Measurements from ENCODE around the gene ZBED4. TPM values are rescaled to one million over a fixed set of nuclear protein-coding genes. Genes with fewer than 3 reads are reported as not detected.
A peak's percentile ranks its signal among the peaks of the same experiment; 100 is the strongest.
"Not testable (repeated sequence)": the region's sequence is repeated elsewhere in the genome, so short reads cannot be mapped to it uniquely, and the experiment has no call there.

The ZBED4 gene
- total RNA-seq, 2 experiments from 2014 or later, result 21.0 to 21.5 TPM

DNA sequence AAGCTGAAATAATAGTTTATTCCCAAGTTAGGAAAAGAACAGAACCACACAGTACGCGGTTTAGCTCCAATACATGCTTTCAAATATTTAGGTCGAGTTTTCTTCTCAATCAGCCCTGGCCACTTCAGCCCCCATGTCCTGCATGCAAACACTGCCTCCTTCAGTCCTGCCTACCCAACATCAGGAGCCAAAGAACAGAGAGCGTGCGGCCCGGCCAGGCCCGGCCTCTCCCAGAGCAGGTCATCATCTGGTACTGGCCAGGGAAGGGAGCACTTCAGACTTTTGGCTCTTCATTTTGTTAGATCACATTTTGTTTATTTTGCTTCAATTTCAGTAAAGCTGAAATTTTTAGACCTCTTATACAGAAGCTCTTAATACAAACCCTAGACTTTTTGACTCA, 32.7 kb upstream of the ZBED4 start:
- H3K27ac Mint-ChIP-seq, result peak overlapping the region; percentile 25
- H3K36me3 Mint-ChIP-seq, result peaks cover 46% of the 10 kb centered on the region
- POLR2A ChIA-PET, result interaction anchor here (0.7 kb wide), 1 partner anchor 368 kb away, joined by 3 read pairs; no protein-coding TSS in a partner anchor

GRCh38 chr22:49821741-49822140, 31.9 kb upstream of the ZBED4 start:
- H3K27me3 Mint-ChIP-seq; ATAC-seq (ENCODE audit: low read depth); H3K27ac Mint-ChIP-seq; H3K9me3 Mint-ChIP-seq; H3K4me3 Mint-ChIP-seq; DNase-seq: not testable (repeated sequence)
- Mint-ChIP-seq H3K4me1 (peaks cover 31% of the 10 kb centered on the region), H3K36me3 (peaks cover 46% of the 10 kb centered on the region)
- POLR2A ChIA-PET, result interaction anchor here (1.2 kb wide), 1 partner anchor 30 kb away, joined by 3 read pairs; no protein-coding TSS in a partner anchor

More for the DNA sequence above, 32.7 kb upstream of the ZBED4 start:
- Mint-ChIP-seq H3K9me3 (no peaks in the 10 kb centered on the region), H3K4me1 (peaks cover 33% of the 10 kb centered on the region), H3K27me3 (no peaks in the 10 kb centered on the region), H3K4me3 (no peak overlapping the region)
- ATAC-seq (ENCODE audit: low read depth) (no peak), DNase-seq (no peak)

GRCh38 chr22:49823289-49824045, 30.2 kb upstream of the ZBED4 start:
- no peak for ATAC-seq (ENCODE audit: low read depth)
- Mint-ChIP-seq H3K36me3 (peaks cover 32% of the 10 kb centered on the region), H3K4me3 (no peak overlapping the region), H3K27me3 (no peaks in the 10 kb centered on the region), H3K9me3 (no peaks in the 10 kb centered on the region), H3K27ac (no peak overlapping the region), H3K4me1 (peaks cover 21% of the 10 kb centered on the region)
- no peak for DNase-seq
- POLR2A ChIA-PET, result no interaction called here

DNA sequence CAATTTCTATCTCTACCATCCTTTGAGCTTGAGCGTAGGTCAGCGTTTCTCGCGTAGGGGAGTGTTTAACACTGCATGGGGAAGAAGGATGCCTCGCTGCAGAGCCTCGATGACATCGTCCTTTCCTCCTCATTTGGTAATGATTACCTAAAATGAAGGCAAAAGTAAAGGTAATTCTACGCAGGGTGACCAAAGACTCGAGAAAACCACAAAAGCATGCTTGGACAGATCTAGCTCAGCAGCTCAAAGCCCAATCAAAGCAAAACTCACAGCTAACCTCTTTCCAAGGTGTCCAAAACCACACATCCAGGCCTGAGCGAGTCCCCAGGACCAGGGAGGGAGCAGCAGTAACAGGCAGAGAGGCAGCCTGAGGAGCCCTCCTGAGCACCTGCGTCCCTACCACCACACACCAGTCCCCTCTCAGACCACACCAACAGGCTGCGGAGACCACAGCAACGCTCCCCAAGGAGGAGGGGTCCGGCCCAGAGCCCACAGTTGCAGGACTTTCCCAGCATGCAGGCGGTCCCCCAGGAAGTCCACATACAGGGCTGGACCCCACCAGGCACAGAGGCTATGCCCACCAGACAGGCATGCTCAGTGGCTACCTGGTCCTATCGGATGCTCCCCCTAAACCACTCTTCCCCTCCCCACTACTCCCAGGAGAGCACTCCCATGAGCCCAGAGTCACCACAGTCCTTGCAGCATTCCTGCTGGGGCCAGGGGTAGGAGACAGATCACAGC, 29.3 kb upstream of the ZBED4 start:
- H3K9me3 Mint-ChIP-seq, result no peaks in the 10 kb centered on the region
- DNase-seq (no peak), ATAC-seq (ENCODE audit: low read depth) (no peak)
- no peak overlapping the region for H3K27ac Mint-ChIP-seq
- peaks cover 28% of the 10 kb centered on the region for H3K36me3 Mint-ChIP-seq
- H3K4me3 Mint-ChIP-seq, result peak overlapping the region; percentile 87
- peaks cover 21% of the 10 kb centered on the region for H3K4me1 Mint-ChIP-seq
- POLR2A ChIA-PET, result interaction anchor here (2.0 kb wide), 1 partner anchor 111 kb away, joined by 4 read pairs; no protein-coding TSS in a partner anchor
- H3K27me3 Mint-ChIP-seq, result no peaks in the 10 kb centered on the region

DNA sequence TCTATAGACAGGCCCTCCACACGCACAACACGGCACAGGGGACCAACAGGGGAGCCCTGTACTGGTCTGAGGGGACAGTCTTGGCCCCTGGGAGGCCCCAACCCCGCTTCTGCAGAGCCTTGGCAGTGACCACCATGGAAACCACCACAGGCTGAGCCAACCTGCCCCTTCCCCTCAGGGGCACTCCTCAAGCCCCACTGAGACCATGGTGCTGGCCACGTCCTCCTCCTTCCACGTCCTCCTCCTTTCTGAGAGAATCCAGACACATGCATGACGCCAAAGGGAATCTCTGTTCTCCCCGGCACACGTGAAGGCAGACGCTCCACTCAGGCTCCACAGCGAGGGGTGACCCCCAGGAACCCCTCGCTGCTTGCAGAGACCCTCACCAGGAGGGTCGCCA, 28.7 kb upstream of the ZBED4 start:
- Mint-ChIP-seq H3K36me3 (peaks cover 32% of the 10 kb centered on the region), H3K9me3 (peaks cover 1% of the 10 kb centered on the region), H3K27ac (no peak overlapping the region), H3K27me3 (no peaks in the 10 kb centered on the region), H3K4me3 (peak overlapping the region; percentile 87), H3K4me1 (peaks cover 26% of the 10 kb centered on the region)
- ATAC-seq (ENCODE audit: low read depth), result no peak
- POLR2A ChIA-PET, result interaction anchor here (1.7 to 2.4 kb wide), 5 partner anchors 14 to 287 kb away, joined by 3 to 27 read pairs (median 4); no protein-coding TSS in a partner anchor
- no peak for DNase-seq

DNA sequence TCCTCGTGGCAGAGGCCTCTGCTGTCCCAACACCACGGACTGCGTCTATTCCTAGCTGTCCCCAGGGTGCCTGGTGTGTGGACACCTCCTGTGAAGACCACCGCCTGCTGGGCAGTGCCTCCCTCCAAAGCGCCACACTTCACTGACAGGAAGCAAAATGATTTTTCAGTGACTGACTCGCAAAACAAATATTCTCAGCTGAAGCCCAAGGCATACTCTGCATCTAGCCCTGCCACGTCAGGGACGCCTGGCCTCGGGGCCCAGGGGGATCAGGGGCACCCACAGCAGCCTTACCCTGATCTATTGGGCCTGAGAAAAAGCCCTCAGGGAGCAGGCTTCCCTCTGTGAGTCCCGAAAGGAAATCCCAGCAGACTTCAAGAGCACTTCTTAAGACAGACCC, 28.2 kb upstream of the ZBED4 start:
- Mint-ChIP-seq H3K4me1 (peaks cover 26% of the 10 kb centered on the region), H3K36me3 (peaks cover 29% of the 10 kb centered on the region), H3K27ac (peak overlapping the region; percentile 90), H3K4me3 (peak overlapping the region; percentile 87), H3K9me3 (peaks cover 1% of the 10 kb centered on the region), H3K27me3 (no peaks in the 10 kb centered on the region)
- no peak for DNase-seq
- POLR2A ChIA-PET, result interaction anchor here (0.8 to 2.4 kb wide), 11 partner anchors 10 to 287 kb away, joined by 3 to 27 read pairs (median 5); partner anchors contain the start of genes ALG12 and CRELD2
- no peak for ATAC-seq (ENCODE audit: low read depth)

DNA sequence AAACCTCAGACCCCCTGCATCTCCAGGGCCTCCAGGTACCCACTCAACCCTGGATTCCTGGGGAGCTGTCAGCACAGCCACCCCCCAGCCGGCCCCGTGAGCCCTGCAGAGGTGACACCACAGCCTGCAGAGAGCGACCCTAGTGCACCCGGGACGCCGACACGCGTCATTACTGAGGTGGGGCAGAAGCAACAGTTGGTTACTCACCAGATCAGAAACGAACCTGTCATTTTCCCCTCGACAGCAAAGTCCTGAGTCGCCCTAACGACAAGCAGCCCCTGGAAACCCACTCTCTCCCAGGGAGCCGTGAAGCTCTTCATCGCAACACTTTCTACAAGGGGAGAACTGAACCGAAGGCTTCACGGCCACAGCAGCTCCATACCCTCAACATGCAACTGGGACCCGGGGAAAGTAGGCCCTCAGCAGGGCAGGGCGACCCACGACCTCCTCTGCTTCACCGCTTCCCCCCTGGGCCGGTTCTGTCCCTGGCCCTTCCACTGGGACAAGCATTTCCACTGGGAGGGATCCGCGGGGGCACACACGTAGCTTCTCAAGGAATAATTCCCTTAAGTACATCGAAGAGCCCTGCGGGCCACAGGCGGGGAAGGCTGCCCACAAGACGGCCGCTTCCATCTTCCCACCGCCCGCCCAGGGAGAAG, 27.6 kb upstream of the ZBED4 start:
- peak; percentile 70 for ATAC-seq (ENCODE audit: low read depth)
- peaks cover 1% of the 10 kb centered on the region for H3K9me3 Mint-ChIP-seq
- peak overlapping the region; percentile 90 for H3K27ac Mint-ChIP-seq
- POLR2A ChIA-PET, result interaction anchor here (0.6 to 2.4 kb wide), 15 partner anchors 8 to 286 kb away, joined by 3 to 27 read pairs (median 4); partner anchors contain the start of genes ALG12 and CRELD2
- no peaks in the 10 kb centered on the region for H3K27me3 Mint-ChIP-seq
- peaks cover 28% of the 10 kb centered on the region for H3K36me3 Mint-ChIP-seq
- H3K4me3 Mint-ChIP-seq, result peak overlapping the region; percentile 87
- H3K4me1 Mint-ChIP-seq, result peaks cover 26% of the 10 kb centered on the region
- peak; percentile 68 for DNase-seq

- H3K27ac Mint-ChIP-seq, result peak overlapping the region; percentile 90
- peaks cover 26% of the 10 kb centered on the region for H3K4me1 Mint-ChIP-seq
- peak overlapping the region; percentile 87 for H3K4me3 Mint-ChIP-seq
- peak; percentile 31 for ATAC-seq (ENCODE audit: low read depth)
- H3K36me3 Mint-ChIP-seq, result peaks cover 28% of the 10 kb centered on the region
- peaks cover 1% of the 10 kb centered on the region for H3K9me3 Mint-ChIP-seq
- peak; percentile 71 for DNase-seq
- POLR2A ChIA-PET, result interaction anchor here (0.5 to 2.4 kb wide), 12 partner anchors 9 to 285 kb away, joined by 3 to 27 read pairs (median 4); partner anchors contain the start of genes ALG12 and CRELD2
- no peaks in the 10 kb centered on the region for H3K27me3 Mint-ChIP-seq
These were observed 26.9 kb upstream of the ZBED4 start for GRCh38 chr22:49826603-49827270.

GRCh38 chr22:49827271-49827852, 26.3 kb upstream of the ZBED4 start:
- POLR2A ChIA-PET, result interaction anchor here (1.4 to 2.9 kb wide), 5 partner anchors 10 to 91 kb away, joined by 3 to 27 read pairs (median 7); partner anchors contain the start of genes ALG12 and CRELD2
- H3K27me3 Mint-ChIP-seq, result no peaks in the 10 kb centered on the region
- DNase-seq (no peak), ATAC-seq (ENCODE audit: low read depth) (peak; percentile 12)
- H3K4me1 Mint-ChIP-seq, result peaks cover 26% of the 10 kb centered on the region
- H3K9me3 Mint-ChIP-seq, result peaks cover 1% of the 10 kb centered on the region
- H3K4me3 Mint-ChIP-seq, result peak overlapping the region; percentile 70
- H3K27ac Mint-ChIP-seq, result no peak overlapping the region
- peaks cover 25% of the 10 kb centered on the region for H3K36me3 Mint-ChIP-seq

- POLR2A ChIA-PET, result interaction anchor here (0.8 to 2.9 kb wide), 2 partner anchors 11 to 12 kb away, joined by 3 to 12 read pairs; no protein-coding TSS in a partner anchor
- Mint-ChIP-seq H3K27me3 (no peaks in the 10 kb centered on the region), H3K4me1 (peaks cover 30% of the 10 kb centered on the region), H3K36me3 (peaks cover 20% of the 10 kb centered on the region), H3K27ac (peak within 1 kb of the TSS; percentile 90), H3K9me3 (peaks cover 1% of the 10 kb centered on the region), H3K4me3 (peak within 1 kb of the TSS; percentile 87)
- peak; percentile 61 for ATAC-seq (ENCODE audit: low read depth)
- peak; percentile 81 for DNase-seq
These were observed 25.6 kb upstream of the ZBED4 start, which contains the start of gene BRD1 for GRCh38 chr22:49827853-49828598. BRD1 (minus strand) TSS chr22:49827873; CDS start chr22:49824317, 3,556 bp downstream.

DNA sequence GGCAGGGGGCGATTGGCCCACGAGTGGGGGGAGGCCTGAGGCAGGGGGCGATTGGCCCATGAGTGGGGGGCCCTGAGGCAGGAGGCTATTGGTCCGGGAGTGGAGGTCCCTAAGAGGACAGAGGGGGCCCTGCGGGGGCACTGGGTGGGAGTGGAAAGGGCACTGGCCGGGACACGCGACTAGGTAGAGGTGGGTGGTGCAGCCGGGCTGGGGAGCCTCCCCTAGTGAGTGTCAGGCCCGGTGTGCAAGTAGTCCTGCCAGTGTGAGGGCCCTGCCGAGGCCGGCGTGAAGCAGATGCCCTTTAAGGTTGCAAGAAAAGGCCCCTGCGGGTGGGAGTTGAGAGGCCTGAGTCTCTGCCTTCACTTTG, 25.1 kb upstream of the ZBED4 start:
- Mint-ChIP-seq H3K27me3 (no peaks in the 10 kb centered on the region), H3K9me3 (peaks cover 1% of the 10 kb centered on the region), H3K27ac (peak overlapping the region; percentile 88), H3K36me3 (peaks cover 19% of the 10 kb centered on the region), H3K4me3 (peak overlapping the region; percentile 57), H3K4me1 (peaks cover 29% of the 10 kb centered on the region)
- no peak for DNase-seq
- no peak for ATAC-seq (ENCODE audit: low read depth)
- POLR2A ChIA-PET, result interaction anchor here (0.8 to 2.9 kb wide), 2 partner anchors 10 to 12 kb away, joined by 3 to 12 read pairs; no protein-coding TSS in a partner anchor
